ENCODE data around the gene MS4A2.

DNA sequence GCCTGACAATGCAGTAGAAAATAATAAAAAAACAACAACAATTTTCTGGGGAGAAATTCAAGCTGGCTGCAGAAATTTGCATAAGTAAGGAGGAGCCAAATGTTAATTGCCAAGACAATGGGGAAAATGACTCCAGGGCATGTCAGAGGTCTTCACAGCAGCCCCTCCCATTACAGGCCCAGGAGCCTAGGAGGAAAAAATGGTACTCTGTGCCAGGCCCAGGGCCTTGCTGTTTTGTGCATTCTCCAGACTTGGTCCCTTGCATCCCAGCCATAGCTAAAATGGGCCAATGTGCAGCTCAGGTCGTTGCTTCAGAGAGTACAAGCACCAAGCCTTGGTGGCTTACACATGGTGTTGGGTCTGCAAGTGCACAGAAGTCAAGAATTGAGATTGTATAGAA, 45.5 kb downstream of the MS4A2 start:
- TF ChIP-seq SIN3A (IDR thresholded peaks at IDR 0.05; ENCODE audit: borderline replicate concordance, insufficient read depth, low read length) (no peak), POLR2AphosphoS5 (IDR thresholded peaks at IDR 0.05; ENCODE audit: low read depth, low read length) (no peak)

All from PFSK-1 (cell line).